K562 (cell line): ENCODE results near the gene GJE1. TPM values are rescaled to one million over a fixed set of nuclear protein-coding genes. Genes with fewer than 3 reads are reported as not detected.
"Not testable (repeated sequence)": the region's sequence is repeated elsewhere in the genome, so short reads cannot be mapped to it uniquely, and the experiment has no call there.

Experiments
- ATAC-seq: fragments of 200-7000 bp; cut with Tn5 transposase; 3 replicates; pipeline ENCODE4 v1.9.1; 2020; ENCODE audit warnings: moderate library complexity
- BruUV-seq: library from RNA; stranded (reverse); fragments of 400-500 nt; replicated peaks from 2 replicates; lab custom pipeline; 2021; lab: Mats Ljungman, UMichigan
- CTCF ChIA-PET: fragments of 300-600 bp; formaldehyde crosslinking; extraction: SDS; loops from one replicate; lab custom pipeline; 2021; ENCODE audit warnings: low intra/inter-chr PET ratio; lab: Yijun Ruan, JAX
- POLR2A ChIA-PET: fragments of 300-600, 350-650 bp; sonication (Branson Sonifier 250); formaldehyde crosslinking; extraction: SDS; loops from one replicate; lab custom pipeline; 2021; ENCODE audit warnings: antibody characterized with exemption, inconsistent platforms; lab: Yijun Ruan, JAX
- DNase-seq, 4 experiments: peaks; one replicate each; pipeline versions ENCODE4 v3.0.0 to v3.0.0-alpha.2; 2011 to 2018; ENCODE audit warnings: low spot score in 3 of 4, mixed read lengths in 3 of 4; ENCODE audit errors: extremely low read depth in 1 of 4
- FAIRE-seq: peaks from 2 replicates; lab custom pipeline; 2011; peaks lifted over from hg19 to GRCh38; lab: Jason Lieb, UNC
- H2AFZ ChIP-seq: 2 replicates; pipeline ENCODE4 v1.6.0; 2011; ENCODE audit warnings: low read depth, low read length, control low read depth, inconsistent platforms
- H3K27ac ChIP-seq: fragments of 200-600 bp; 3 replicates; pipeline ENCODE4 v1.8.0; 2011; ENCODE audit warnings: low read depth, mild to moderate bottlenecking, control low read depth, inconsistent platforms, low read length, moderate library complexity, mixed read lengths; ENCODE audit errors: extremely low read depth
- H3K27me3 ChIP-seq, 2 experiments: fragments of 300-600 bp in 1 of 2; 2 replicates in 1 of 2; 3 replicates in 1 of 2; pipeline versions ENCODE4 v1.6.0 to v1.8.0; 2011; ENCODE audit warnings: inconsistent platforms in 2 of 2, low read length in 2 of 2, mild to moderate bottlenecking in 1 of 2, mixed read lengths in 1 of 2, moderate library complexity in 1 of 2; ENCODE audit not compliant: control insufficient read depth in 2 of 2, insufficient read depth in 2 of 2
- H3K36me3 ChIP-seq: fragments of 300-600 bp; 3 replicates; pipeline ENCODE4 v1.8.0; 2011; ENCODE audit warnings: mild to moderate bottlenecking, low read length, inconsistent platforms; ENCODE audit not compliant: control insufficient read depth, insufficient read depth
- H3K4me1 ChIP-seq, 2 experiments: fragments of 200-600 bp in 1 of 2; replicated peaks in 1 of 2; 2 replicates in 1 of 2; 3 replicates in 1 of 2; pipeline versions ENCODE4 v1.5.1 to v1.8.0; 2011; ENCODE audit warnings: inconsistent platforms in 2 of 2, low read length in 2 of 2, mild to moderate bottlenecking in 1 of 2, mixed read lengths in 1 of 2, moderate library complexity in 1 of 2; ENCODE audit not compliant: control insufficient read depth in 2 of 2, insufficient read depth in 2 of 2
- H3K4me2 ChIP-seq: 2 replicates; pipeline ENCODE4 v1.6.1; 2011; ENCODE audit warnings: low read length, control low read depth, inconsistent platforms, mixed read lengths; ENCODE audit not compliant: insufficient read depth
- H3K4me3 ChIP-seq: fragments of 200-600 bp; sonication (generic), shearing (Covaris generic); 2 replicates; pipeline ENCODE4 v1.5.1; 2016; ENCODE audit warnings: control low read depth, inconsistent platforms
- H3K79me2 ChIP-seq: fragments of 200-600 bp; 3 replicates; pipeline ENCODE4 v1.8.0; 2011; ENCODE audit warnings: low read length, inconsistent platforms; ENCODE audit not compliant: control insufficient read depth, insufficient read depth
- H3K9ac ChIP-seq, 2 experiments: 2 replicates each; pipeline versions ENCODE4 v1.6.0 to v1.6.1; 2011; ENCODE audit warnings: low read depth in 2 of 2, low read length in 2 of 2, control low read depth in 1 of 2, inconsistent platforms in 1 of 2, mild to moderate bottlenecking in 1 of 2, mixed read lengths in 1 of 2; ENCODE audit not compliant: insufficient read depth in 1 of 2
- H3K9me1 ChIP-seq: one replicate; pipeline ENCODE4 v1.6.0; 2011; ENCODE audit warnings: inconsistent platforms, mild to moderate bottlenecking, low read length, moderate library complexity; ENCODE audit not compliant: control insufficient read depth, insufficient read depth
- H3K9me3 ChIP-seq: replicated peaks from 2 replicates; pipeline ENCODE4 v1.5.1; 2011; ENCODE audit warnings: low read depth, low read length, inconsistent platforms; ENCODE audit not compliant: control insufficient read depth, insufficient read depth
- H4K20me1 ChIP-seq: replicated peaks from 2 replicates; pipeline ENCODE4 v1.6.1; 2011; ENCODE audit warnings: low read length, inconsistent platforms, mixed read lengths; ENCODE audit not compliant: control insufficient read depth, insufficient read depth
- ELF4 ChIP-seq: fragments of 450-650 bp; formaldehyde crosslinking; IDR thresholded peaks from 2 replicates; pipeline ENCODE4 v1.4.0; 2022; ENCODE audit warnings: missing genetic modification characterization
- FOXJ2 ChIP-seq: fragments of 200-800 bp; sonication (Bioruptor generic); IDR thresholded peaks from 2 replicates; pipeline ENCODE4 v1.6.1; 2016; ENCODE audit warnings: missing genetic modification characterization, missing compliant biosample characterization
- GATA2 ChIP-seq: sonication (generic); formaldehyde crosslinking; IDR thresholded peaks from 2 replicates; pipeline ENCODE4 v1.4.0; 2020; ENCODE audit warnings: mild to moderate bottlenecking, missing genetic modification reagents
- IFI16 ChIP-seq: fragments of 250-450 bp; sonication (Bioruptor Pico); IDR thresholded peaks from 2 replicates; pipeline ENCODE4 v2.1.2; 2022; ENCODE audit warnings: mild to moderate bottlenecking, inconsistent platforms
- LARP7 ChIP-seq: fragments of 450-650 bp; IDR thresholded peaks from 2 replicates; pipeline ENCODE4 v1.6.1; 2016
- PHTF2 ChIP-seq: fragments of 250-450 bp; sonication (Bioruptor Pico); IDR thresholded peaks from 2 replicates; pipeline ENCODE4 v1.5.0; 2021; ENCODE audit warnings: mild to moderate bottlenecking
- ZNF239 ChIP-seq: fragments of 250-450 bp; sonication (Bioruptor Pico); IDR thresholded peaks from 2 replicates; pipeline ENCODE4 v1.4.0; 2020; ENCODE audit warnings: mild to moderate bottlenecking
- ZNF408 ChIP-seq: fragments of 250-450 bp; sonication (Bioruptor Pico); IDR thresholded peaks from 2 replicates; pipeline ENCODE4 v1.4.0; 2020; ENCODE audit warnings: low read depth, mild to moderate bottlenecking, moderate library complexity
- ZNF444 ChIP-seq: fragments of 250-450 bp; sonication (Bioruptor Pico); IDR thresholded peaks from 2 replicates; pipeline ENCODE4 v1.4.0; 2020; ENCODE audit warnings: mild to moderate bottlenecking, moderate library complexity
- ZNF717 ChIP-seq: fragments of 250-450 bp; sonication (Bioruptor Pico); IDR thresholded peaks from 2 replicates; pipeline ENCODE4 v1.5.0; 2021
- WGBS: fragments of 100-300 bp; shearing (Covaris generic); methylation state at CpG from one replicate; pipeline ENCODE4 v1.1.6; 2016; ENCODE audit warnings: low coverage, mixed read lengths; ENCODE audit not compliant: insufficient coverage; ENCODE audit errors: missing lambda C conversion rate; 5-methylcytosine and 5-hydroxymethylcytosine counted together
- in situ Hi-C: fragments of 300-500 bp; cut with MboI; formaldehyde crosslinking; loops from 4 replicates; pipeline ENCODE4 v1.15.0; 2018; ENCODE audit warnings: inconsistent platforms, mixed read lengths
- intact Hi-C: fragments of 100-400 bp; cut with micrococcal nuclease; formaldehyde crosslinking; loops from 2 replicates; pipeline ENCODE4 v1.14.2; 2022
- polyA plus RNA-seq, 8 experiments: library from polyadenylated mRNA; depleted of rRNA in 4 of 8; stranded (reverse) in 5 of 8; unstranded in 3 of 8; fragments of >200 nt; fragmentation: Nextera tagmentation in 2 of 8; fragmentation: Illumina TruSeq in 1 of 8; extraction: Ambion mirVana in 2 of 8; extraction: Trizol in 1 of 8; gene quantifications; 2 replicates each; pipeline versions ENCODE4 v1.2.1 to v1.2.3, GENCODE V29; 2011 to 2014; ENCODE audit warnings: inconsistent platforms in 1 of 8, missing spikeins in 1 of 8
- total RNA-seq, 7 experiments: library from RNA; depleted of rRNA in 6 of 7; stranded (reverse); fragments of >200 nt in 6 of 7; fragmentation: Illumina TruSeq in 2 of 7; extraction: Trizol in 2 of 7; gene quantifications; 2 replicates each; pipeline versions ENCODE4 v1.2.1 to v1.2.3, GENCODE V29; 2011 to 2021; ENCODE audit warnings: low replicate concordance in 1 of 7
- TF ChIP-seq, protein P1 (sequence below): fragments of 450-650 bp; formaldehyde crosslinking; IDR thresholded peaks from 2 replicates; pipeline ENCODE4 v1.4.0; 2020; ENCODE audit warnings: mild to moderate bottlenecking, mixed read lengths
- TF ChIP-seq, protein P2 (sequence below): fragments of 250-450 bp; sonication (Bioruptor Pico); IDR thresholded peaks from 2 replicates; pipeline ENCODE4 v1.5.0; 2021

Gene GJE1
- total and polyA plus RNA-seq, 9 of the 15 experiments (the other 6 are each of a cell fraction or from before 2014, with no cell fraction given): not detected

DNA sequence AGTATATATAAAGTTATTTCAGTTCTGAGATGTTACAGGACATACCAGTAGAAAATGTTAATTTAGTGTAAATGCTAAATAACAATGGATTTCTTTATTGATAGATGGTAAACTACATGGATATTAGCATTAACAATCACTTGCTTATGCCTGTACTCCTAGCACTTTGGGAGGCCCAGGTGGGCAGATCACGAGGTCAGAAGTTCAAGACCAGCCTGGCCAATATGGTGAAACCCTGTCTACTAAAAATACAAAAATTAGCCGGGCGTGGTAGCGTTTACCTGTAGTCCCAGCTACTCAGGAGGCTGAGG is 24.0 kb downstream of the GJE1 start:
- CTCF ChIA-PET: interaction anchor here (0.7 kb wide), 1 partner anchor 1342 kb away, joined by 4 read pairs; no protein-coding TSS in a partner anchor
- H3K9me1 ChIP-seq, H3K4me3 ChIP-seq, in situ Hi-C loops, FAIRE-seq, ATAC-seq, H3K4me1 ChIP-seq, H3K27ac ChIP-seq, H3K9ac ChIP-seq, H3K27me3 ChIP-seq, DNase-seq, H3K9me3 ChIP-seq, H3K36me3 ChIP-seq: not testable (repeated sequence)
- intact Hi-C loops: loop anchor here (1.0 kb wide), 2 partner anchors 51 to 232 kb away; no protein-coding TSS in a partner anchor
- H3K79me2 ChIP-seq: peaks cover 86% of the 10 kb centered on the region
- 72% methylated on average over 4 of the region's 4 CpGs for WGBS
- TF ChIP-seq, protein P1, sequence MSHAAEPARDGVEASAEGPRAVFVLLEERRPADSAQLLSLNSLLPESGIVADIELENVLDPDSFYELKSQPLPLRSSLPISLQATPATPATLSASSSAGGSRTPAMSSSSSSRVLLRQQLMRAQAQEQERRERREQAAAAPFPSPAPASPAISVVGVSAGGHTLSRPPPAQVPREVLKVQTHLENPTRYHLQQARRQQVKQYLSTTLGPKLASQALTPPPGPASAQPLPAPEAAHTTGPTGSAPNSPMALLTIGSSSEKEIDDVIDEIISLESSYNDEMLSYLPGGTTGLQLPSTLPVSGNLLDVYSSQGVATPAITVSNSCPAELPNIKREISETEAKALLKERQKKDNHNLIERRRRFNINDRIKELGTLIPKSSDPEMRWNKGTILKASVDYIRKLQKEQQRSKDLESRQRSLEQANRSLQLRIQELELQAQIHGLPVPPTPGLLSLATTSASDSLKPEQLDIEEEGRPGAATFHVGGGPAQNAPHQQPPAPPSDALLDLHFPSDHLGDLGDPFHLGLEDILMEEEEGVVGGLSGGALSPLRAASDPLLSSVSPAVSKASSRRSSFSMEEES: peak; percentile 3; the same call in 1 of the 2 replicates
- TF ChIP-seq, all 486 proteins: peak for 1; not testable (repeated sequence) for 485
- not testable (repeated sequence) for H4K20me1 ChIP-seq, H2AFZ ChIP-seq, BruUV-seq, H3K4me2 ChIP-seq
- POLR2A ChIA-PET: interaction anchor here (1.0 to 1.9 kb wide), 3 partner anchors 10 to 48 kb away, joined by 3 to 8 read pairs (median 3); partner anchors contain the start of genes NMBR and VTA1

DNA sequence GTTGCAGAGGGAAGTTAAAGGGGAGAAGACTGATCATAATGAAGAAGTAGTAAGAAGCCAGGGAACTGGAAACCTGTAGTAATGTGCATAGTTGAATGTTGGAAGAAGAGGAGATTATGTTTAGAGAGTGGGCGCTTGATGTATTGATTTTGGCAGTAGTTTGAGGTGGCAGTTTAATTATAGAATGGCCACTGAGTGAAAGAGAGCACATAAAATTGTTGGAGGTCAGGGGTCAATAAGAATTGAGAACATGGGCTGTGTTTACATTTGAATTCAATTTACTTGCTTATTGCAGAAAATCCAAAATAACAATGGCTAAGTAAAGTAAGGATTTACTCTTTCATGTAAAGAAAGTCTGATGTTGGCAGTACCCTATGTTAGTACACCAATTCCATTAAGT is 30.1 kb downstream of the GJE1 start:
- ATAC-seq (no peak), FAIRE-seq (no peak), DNase-seq (no peak)
- 100% methylated on average over 1 of the region's 1 CpG for WGBS
- Histone ChIP-seq H3K4me1 (0 out of 5 replicates have a peak, but pooled peaks cover 0 to 3% of the 10 kb centered on the region in 2 experiments), H3K4me2 (no peak overlapping the region), H3K79me2 (peaks cover 57% of the 10 kb centered on the region), H3K4me3 (no peak overlapping the region), H3K27ac (no peak overlapping the region), H4K20me1 (no peaks in the 10 kb centered on the region), H3K9me3 (no peaks in the 10 kb centered on the region), H3K9me1 (no peaks in the 10 kb centered on the region), H3K36me3 (peaks cover 10% of the 10 kb centered on the region), H2AFZ (no peak overlapping the region), H3K27me3 (no peaks in the 10 kb centered on the region), H3K9ac (no peak overlapping the region)
- ChIA-PET CTCF (no interaction called here), POLR2A (interaction anchor here (1.3 to 1.7 kb wide), 2 partner anchors 7 to 11 kb away, joined by 4 read pairs; no protein-coding TSS in a partner anchor)
- intact Hi-C loops: no loop called here
- no TSS peak for BruUV-seq
- in situ Hi-C loops: no loop called here
- TF ChIP-seq, protein P2, sequence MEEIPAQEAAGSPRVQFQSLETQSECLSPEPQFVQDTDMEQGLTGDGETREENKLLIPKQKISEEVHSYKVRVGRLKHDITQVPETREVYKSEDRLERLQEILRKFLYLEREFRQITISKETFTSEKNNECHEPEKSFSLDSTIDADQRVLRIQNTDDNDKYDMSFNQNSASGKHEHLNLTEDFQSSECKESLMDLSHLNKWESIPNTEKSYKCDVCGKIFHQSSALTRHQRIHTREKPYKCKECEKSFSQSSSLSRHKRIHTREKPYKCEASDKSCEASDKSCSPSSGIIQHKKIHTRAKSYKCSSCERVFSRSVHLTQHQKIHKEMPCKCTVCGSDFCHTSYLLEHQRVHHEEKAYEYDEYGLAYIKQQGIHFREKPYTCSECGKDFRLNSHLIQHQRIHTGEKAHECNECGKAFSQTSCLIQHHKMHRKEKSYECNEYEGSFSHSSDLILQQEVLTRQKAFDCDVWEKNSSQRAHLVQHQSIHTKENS (CRISPR knock-in tag): no peak
- no peak for TF ChIP-seq ZNF717
- no peak for TF ChIP-seq GATA2 (CRISPR knock-in tag)
- TF ChIP-seq FOXJ2 (tag): no peak
- TF ChIP-seq ELF4: no peak
- TF ChIP-seq LARP7: no peak
- TF ChIP-seq IFI16 (CRISPR knock-in tag): no peak
- TF ChIP-seq ZNF239 (CRISPR knock-in tag): no peak
- no peak for TF ChIP-seq ZNF444 (CRISPR knock-in tag)
- TF ChIP-seq PHTF2 (CRISPR knock-in tag): no peak
- no peak for TF ChIP-seq ZNF408 (CRISPR knock-in tag)
